ENCODE measurements around the gene CPTP. TPM values are rescaled to one million over a fixed set of nuclear protein-coding genes. Genes with fewer than 3 reads are reported as not detected.

Gene CPTP
- total and polyA plus RNA-seq, 2 of the 13 experiments (the other 11 are each of a cell fraction or from before 2014, with no cell fraction given): 5.5 to 9.3 TPM

GRCh38 chr1:1304331-1305299, 20.0 kb upstream of the CPTP start (continued):
- TF ChIP-seq STAT6 (CRISPR knock-in tag; IDR thresholded peaks at IDR 0.05; ENCODE audit: borderline replicate concordance) (no peak), ZNF782 (CRISPR knock-in tag; IDR thresholded peaks at IDR 0.05; ENCODE audit: borderline replicate concordance) (no peak), PPARG (CRISPR knock-in tag; conservative IDR thresholded peaks at IDR 0.05) (no peak), HDAC2 (CRISPR knock-in tag; IDR thresholded peaks at IDR 0.05) (no peak; the same call in 1 of the 2 replicates), TBP (CRISPR knock-in tag; IDR thresholded peaks at IDR 0.05) (no peak), ZNF503 (CRISPR knock-in tag; IDR thresholded peaks at IDR 0.05) (no peak), DPF2 (CRISPR knock-in tag; IDR thresholded peaks at IDR 0.05; ENCODE audit: borderline replicate concordance, low read depth) (no peak), RELA (CRISPR knock-in tag; IDR thresholded peaks at IDR 0.05) (no peak), NCOA1 (CRISPR knock-in tag; IDR thresholded peaks at IDR 0.05) (no peak), HHEX (CRISPR knock-in tag; IDR thresholded peaks at IDR 0.05) (no peak), TBX3 (IDR thresholded peaks at IDR 0.05; ENCODE audit: borderline replicate concordance) (no peak), HOXA7 (CRISPR knock-in tag; IDR thresholded peaks at IDR 0.05) (no peak), FOXA3 (CRISPR knock-in tag; IDR thresholded peaks at IDR 0.05) (0 out of 2 replicates have a peak, but pooled peaks have one; percentile 5), ZNF292 (CRISPR knock-in tag; IDR thresholded peaks at IDR 0.05; ENCODE audit: borderline replicate concordance, low read depth) (no peak), ZNF264 (CRISPR knock-in tag; IDR thresholded peaks at IDR 0.05) (no peak), NR2F2 (IDR thresholded peaks at IDR 0.05; ENCODE audit: borderline replicate concordance, low read depth) (no peak), ZNF333 (CRISPR knock-in tag; IDR thresholded peaks at IDR 0.05; ENCODE audit: borderline replicate concordance) (no peak), ZSCAN21 (CRISPR knock-in tag; IDR thresholded peaks at IDR 0.05; ENCODE audit: borderline replicate concordance) (no peak), MTERF4 (CRISPR knock-in tag; IDR thresholded peaks at IDR 0.05) (peak; percentile 21; the same call in 1 of the 2 replicates), ZNF749 (CRISPR knock-in tag; IDR thresholded peaks at IDR 0.05; ENCODE audit: borderline replicate concordance) (no peak), ZBTB2 (CRISPR knock-in tag; IDR thresholded peaks at IDR 0.05; ENCODE audit: low read depth) (0 out of 2 replicates have a peak, but pooled peaks have one; percentile 34), ZNF431 (CRISPR knock-in tag; IDR thresholded peaks at IDR 0.05; ENCODE audit: borderline replicate concordance, low read depth) (no peak)
